Retinal pigment epithelial cell (primary cell): ENCODE results near the gene GASK1A.

ENCODE experiments used
- DNase-seq: peaks from one replicate; pipeline ENCODE4 v3.0.0-alpha.2; 2010; ENCODE audit warnings: low read depth
- H3K4me3 ChIP-seq: 2 replicates; pipeline ENCODE4 v1.5.1; 2011; ENCODE audit warnings: mild to moderate bottlenecking, low read length, control low read depth, moderate library complexity
- TF ChIP-seq, protein P1 (sequence below): conservative IDR thresholded peaks from 2 replicates; pipeline ENCODE4 v1.5.1; 2011; ENCODE audit warnings: low read depth, low read length, control low read depth, inconsistent platforms

GASK1A gene

DNA sequence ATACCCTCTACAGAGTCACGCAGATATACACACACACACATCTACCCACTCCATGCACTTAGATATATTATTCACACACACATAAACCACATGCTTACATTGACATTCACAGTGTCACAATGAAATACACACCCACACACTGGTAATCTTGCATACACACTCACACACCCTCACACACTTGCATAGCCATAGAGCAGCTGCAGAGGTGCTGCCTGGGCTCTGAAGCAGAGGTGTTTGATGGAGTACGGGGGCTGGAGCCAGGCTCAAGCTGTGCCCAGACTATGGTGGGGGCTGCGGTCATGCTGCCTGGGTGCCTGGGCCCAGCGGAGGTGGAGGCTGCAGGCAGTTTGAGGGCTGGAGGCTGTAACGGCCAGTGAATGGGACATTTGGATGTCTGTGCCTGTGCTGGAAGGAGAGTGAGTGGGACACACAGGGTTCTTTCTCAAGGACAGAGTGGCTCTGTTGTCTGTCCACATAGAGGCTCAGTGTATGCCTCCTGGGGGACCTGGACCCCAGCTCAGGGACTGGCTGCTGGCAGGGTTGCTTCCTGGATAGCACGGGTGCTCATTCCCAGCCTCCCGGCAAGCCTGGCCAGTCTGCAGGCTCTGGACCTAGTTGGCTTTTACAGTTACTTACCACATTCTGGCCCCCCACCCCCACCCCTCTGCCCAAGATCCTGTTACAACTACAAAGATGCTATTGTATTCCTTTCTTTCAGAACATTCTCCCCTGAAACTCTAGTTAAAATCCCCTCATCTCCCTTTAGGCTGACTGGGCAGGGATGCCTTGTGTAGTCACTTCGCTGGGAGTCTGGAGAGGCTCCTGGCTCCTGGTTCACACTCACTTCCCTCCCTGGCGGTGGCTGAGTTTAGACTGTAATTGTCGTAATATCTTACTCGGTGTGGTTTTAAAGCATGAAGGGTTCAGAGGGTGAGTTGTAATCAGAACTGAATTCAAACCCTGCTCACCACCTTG, 12.5 kb downstream of the GASK1A start:
- TF ChIP-seq, protein P1, sequence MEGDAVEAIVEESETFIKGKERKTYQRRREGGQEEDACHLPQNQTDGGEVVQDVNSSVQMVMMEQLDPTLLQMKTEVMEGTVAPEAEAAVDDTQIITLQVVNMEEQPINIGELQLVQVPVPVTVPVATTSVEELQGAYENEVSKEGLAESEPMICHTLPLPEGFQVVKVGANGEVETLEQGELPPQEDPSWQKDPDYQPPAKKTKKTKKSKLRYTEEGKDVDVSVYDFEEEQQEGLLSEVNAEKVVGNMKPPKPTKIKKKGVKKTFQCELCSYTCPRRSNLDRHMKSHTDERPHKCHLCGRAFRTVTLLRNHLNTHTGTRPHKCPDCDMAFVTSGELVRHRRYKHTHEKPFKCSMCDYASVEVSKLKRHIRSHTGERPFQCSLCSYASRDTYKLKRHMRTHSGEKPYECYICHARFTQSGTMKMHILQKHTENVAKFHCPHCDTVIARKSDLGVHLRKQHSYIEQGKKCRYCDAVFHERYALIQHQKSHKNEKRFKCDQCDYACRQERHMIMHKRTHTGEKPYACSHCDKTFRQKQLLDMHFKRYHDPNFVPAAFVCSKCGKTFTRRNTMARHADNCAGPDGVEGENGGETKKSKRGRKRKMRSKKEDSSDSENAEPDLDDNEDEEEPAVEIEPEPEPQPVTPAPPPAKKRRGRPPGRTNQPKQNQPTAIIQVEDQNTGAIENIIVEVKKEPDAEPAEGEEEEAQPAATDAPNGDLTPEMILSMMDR, result no peak
- H3K4me3 ChIP-seq, result no peak overlapping the region
- no peak for DNase-seq

DNA sequence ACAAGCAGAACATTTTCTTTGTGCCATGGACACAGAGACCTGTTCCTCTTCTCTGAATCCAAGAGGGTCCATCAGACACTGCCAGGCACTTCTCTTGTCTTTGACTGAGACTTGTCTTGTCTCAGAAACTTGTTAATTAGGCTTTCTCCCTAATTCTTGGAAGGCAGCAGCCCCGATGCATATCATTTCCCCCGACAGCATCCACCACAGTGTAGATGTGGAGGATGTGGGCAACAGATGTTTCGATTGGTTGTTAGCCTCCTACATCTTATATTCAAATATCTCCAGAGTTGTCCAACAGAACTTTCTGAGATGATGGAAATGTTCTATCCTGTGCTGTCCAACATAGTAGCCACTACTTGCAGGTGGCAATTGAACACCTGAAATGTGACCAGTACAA, 15.5 kb downstream of the GASK1A start:
- DNase-seq, result no peak
- TF ChIP-seq, protein P1, result no peak
- H3K4me3 ChIP-seq, result no peak overlapping the region

DNA sequence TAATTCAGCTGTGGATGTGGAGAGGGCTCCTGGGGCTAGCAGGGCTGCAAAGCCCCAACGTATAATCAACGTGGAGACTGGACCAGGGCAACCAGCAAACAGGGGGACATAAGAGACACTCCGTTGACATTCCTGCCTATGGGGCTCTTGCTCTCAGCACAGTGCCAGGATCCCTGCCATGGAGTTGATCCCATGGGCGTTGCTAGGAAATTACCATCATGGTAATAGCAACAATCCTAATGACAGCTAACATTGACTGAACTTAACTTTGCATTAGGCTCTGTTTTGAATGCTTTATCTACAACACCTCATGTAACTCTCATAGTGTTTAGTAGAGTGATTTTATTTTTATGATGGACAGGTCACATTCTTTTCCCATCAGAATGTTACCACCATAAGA, 16.9 kb downstream of the GASK1A start:
- TF ChIP-seq, protein P1, result no peak
- no peak overlapping the region for H3K4me3 ChIP-seq
- no peak for DNase-seq

DNA sequence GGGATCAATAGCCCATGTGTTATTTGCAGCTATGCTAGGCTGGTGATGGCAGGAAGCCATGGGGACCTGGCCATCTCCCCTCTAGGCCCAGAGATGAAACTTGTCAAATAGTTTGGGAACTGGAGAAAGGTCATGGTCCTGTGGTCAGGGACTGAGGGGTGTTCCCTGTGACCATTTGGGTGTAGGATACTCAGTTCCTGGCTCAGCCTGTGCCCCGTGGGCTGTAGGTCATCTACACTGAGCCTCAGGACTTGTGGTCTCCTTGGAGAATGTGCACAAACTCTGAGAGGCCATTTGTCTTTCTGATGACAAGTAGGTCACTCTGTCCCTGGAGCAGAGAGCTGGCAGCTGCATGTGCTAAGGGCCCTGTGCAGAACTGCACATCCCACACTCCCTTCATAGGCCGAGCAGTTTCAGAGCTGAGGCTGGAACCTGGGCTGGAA, 17.5 kb downstream of the GASK1A start:
- H3K4me3 ChIP-seq, result no peak overlapping the region
- no peak for DNase-seq
- TF ChIP-seq, protein P1, result no peak

DNA sequence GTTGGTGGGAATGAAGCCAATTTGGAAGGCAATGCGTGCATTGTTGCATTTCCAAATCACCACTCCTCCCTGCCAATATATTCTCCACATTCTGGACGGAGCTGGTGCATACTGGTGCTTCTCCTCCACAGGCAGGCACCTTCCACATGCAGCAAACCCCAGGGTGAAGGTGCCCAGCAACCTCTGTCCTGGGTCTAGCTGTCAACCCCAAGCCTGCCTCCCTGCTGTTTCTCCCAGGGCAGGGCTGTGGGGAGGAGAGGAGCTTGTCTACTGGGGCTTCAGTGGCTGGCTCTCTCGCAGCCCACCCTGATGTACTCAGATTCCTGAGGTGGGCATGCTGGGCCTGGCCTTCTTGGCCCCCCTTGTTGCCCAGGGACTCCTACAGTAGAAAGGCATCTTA, 20.1 kb downstream of the GASK1A start:
- H3K4me3 ChIP-seq, result no peak overlapping the region
- DNase-seq, result no peak
- TF ChIP-seq, protein P1, result no peak

DNA sequence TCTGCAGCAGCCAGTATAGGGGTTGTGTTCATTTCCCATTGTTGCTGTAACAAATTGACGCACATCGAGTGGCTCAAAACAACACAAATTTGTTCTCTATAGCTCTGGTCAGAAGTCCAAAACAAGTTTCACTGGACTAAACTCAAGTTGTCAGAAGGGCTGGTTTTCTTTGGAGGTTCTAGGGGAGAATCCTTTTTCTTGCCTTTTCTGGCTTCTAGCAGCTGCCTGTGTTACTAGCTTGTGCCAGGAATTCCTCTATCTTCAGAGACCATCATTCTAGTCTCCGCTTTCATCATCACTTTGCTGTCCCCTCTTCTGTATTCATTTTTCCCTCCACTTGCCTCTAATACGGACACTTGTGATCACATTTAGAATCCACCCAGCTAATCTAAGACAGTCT, 20.5 kb downstream of the GASK1A start:
- TF ChIP-seq, protein P1, result no peak
- H3K4me3 ChIP-seq, result no peak overlapping the region
- DNase-seq, result no peak

DNA sequence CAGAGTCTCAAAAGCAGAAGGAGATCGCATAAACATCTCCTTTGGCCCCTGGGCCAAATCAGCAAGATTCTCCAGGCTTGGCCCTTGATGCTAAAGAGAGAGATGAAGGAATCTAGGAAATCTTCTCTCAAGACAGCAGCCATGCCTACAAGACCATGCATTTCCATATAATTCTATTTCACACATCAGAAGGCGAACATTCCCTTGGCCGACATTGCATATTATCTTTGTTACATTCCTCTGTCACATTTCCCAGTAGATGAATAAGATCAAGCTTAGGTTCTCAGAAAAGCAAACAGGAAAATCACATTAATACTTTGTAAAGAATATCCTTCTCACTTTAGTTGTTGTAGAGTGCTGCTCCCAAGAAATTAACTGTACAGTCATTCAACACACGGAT, 21.3 kb downstream of the GASK1A start:
- TF ChIP-seq, protein P1, result no peak
- no peak for DNase-seq
- H3K4me3 ChIP-seq, result no peak overlapping the region
